Progenitor cell of endocrine pancreas (in vitro differentiated cells): ENCODE measurements around the gene GALNT9. TPM values are rescaled to one million over a fixed set of nuclear protein-coding genes. Genes with fewer than 3 reads are reported as not detected.
A peak's percentile ranks its signal among the peaks of the same experiment; 100 is the strongest.
"Not testable (repeated sequence)": the region's sequence is repeated elsewhere in the genome, so short reads cannot be mapped to it uniquely, and the experiment has no call there.

ENCODE experiments used
- DNase-seq: peaks from one replicate; pipeline ENCODE4 v3.0.0; 2021; ENCODE audit warnings: low spot score; ENCODE audit not compliant: unreplicated experiment
- H3K27ac Mint-ChIP-seq: 2 replicates; pipeline ENCODE4 v1.8.0; 2021; ENCODE audit warnings: mild to moderate bottlenecking, moderate library complexity, mixed read lengths
- H3K27me3 Mint-ChIP-seq: 2 replicates; pipeline ENCODE4 v1.8.0; 2021; ENCODE audit warnings: mixed read lengths
- H3K36me3 Mint-ChIP-seq: 2 replicates; pipeline ENCODE4 v1.8.0; 2022; ENCODE audit warnings: mixed read lengths; ENCODE audit not compliant: insufficient read depth
- H3K4me1 Mint-ChIP-seq: 2 replicates; pipeline ENCODE4 v1.8.0; 2021; ENCODE audit warnings: low read depth, mixed read lengths
- H3K4me3 Mint-ChIP-seq: 2 replicates; pipeline ENCODE4 v1.8.0; 2021; ENCODE audit warnings: low read depth, mild to moderate bottlenecking, moderate library complexity, mixed read lengths
- H3K9me3 Mint-ChIP-seq: 2 replicates; pipeline ENCODE4 v1.8.0; 2021; ENCODE audit warnings: low read depth, mixed read lengths
- CTCF ChIP-seq: fragments of 200-600 bp; sonication (generic); IDR thresholded peaks from one replicate; pipeline ENCODE4 v1.5.0; 2021; ENCODE audit warnings: antibody characterized with exemption, mild to moderate bottlenecking; ENCODE audit not compliant: unreplicated experiment
- long read RNA-seq: library from polyadenylated mRNA; unstranded; transcript quantifications from one replicate; pipeline ENCODE4 v2.0.0, GENCODE V29; 2020
- total RNA-seq: library from RNA; stranded (reverse); gene quantifications from 2 replicates; pipeline ENCODE4 v1.2.1, GENCODE V29; 2021

Gene GALNT9
- total RNA-seq, result 0.24 and 0.36 TPM in 2 replicates
- long read RNA-seq, result 0 reads

- TF ChIP-seq CTCF, result no peak
- H3K4me3 Mint-ChIP-seq, result peak within 1 kb of the TSS; percentile 11
- H3K27me3 Mint-ChIP-seq, result peaks cover 71% of the 10 kb centered on the region
- no peaks in the 10 kb centered on the region for H3K9me3 Mint-ChIP-seq
- H3K36me3 Mint-ChIP-seq, result no peaks in the 10 kb centered on the region
- H3K27ac Mint-ChIP-seq, result no peak within 1 kb of the TSS
- peaks cover 3% of the 10 kb centered on the region for H3K4me1 Mint-ChIP-seq
- DNase-seq, result peak; percentile 60
Observed at GRCh38 chr12:132329036-132329719, at the start of gene GALNT9. Gene GALNT9, minus strand, starts transcription at chr12:132329589. Its CDS starts 386 bp downstream, at chr12:132329203.

GRCh38 chr12:132379057-132379456 is 49.7 kb upstream of the GALNT9 start:
- H3K4me3 Mint-ChIP-seq, H3K9me3 Mint-ChIP-seq, H3K27ac Mint-ChIP-seq, H3K4me1 Mint-ChIP-seq, H3K36me3 Mint-ChIP-seq, DNase-seq: not testable (repeated sequence)
- peaks cover 36% of the 10 kb centered on the region for H3K27me3 Mint-ChIP-seq

GRCh38 chr12:132377147-132377546 is 47.8 kb upstream of the GALNT9 start:
- H3K9me3 Mint-ChIP-seq, result peaks cover under 1% of the 10 kb centered on the region
- no peak for DNase-seq
- no peak for TF ChIP-seq CTCF
- H3K36me3 Mint-ChIP-seq, result no peaks in the 10 kb centered on the region
- H3K27ac Mint-ChIP-seq, result no peak overlapping the region
- H3K27me3 Mint-ChIP-seq, result peaks cover 50% of the 10 kb centered on the region
- H3K4me1 Mint-ChIP-seq, result no peaks in the 10 kb centered on the region
- H3K4me3 Mint-ChIP-seq, result no peak overlapping the region

GRCh38 chr12:132376464-132376830 is 47.1 kb upstream of the GALNT9 start:
- H3K27ac Mint-ChIP-seq, result no peak overlapping the region
- no peaks in the 10 kb centered on the region for H3K4me1 Mint-ChIP-seq
- no peak overlapping the region for H3K4me3 Mint-ChIP-seq
- peaks cover 55% of the 10 kb centered on the region for H3K27me3 Mint-ChIP-seq
- TF ChIP-seq CTCF, result no peak
- no peaks in the 10 kb centered on the region for H3K36me3 Mint-ChIP-seq
- no peak for DNase-seq
- peaks cover 3% of the 10 kb centered on the region for H3K9me3 Mint-ChIP-seq

- H3K36me3 Mint-ChIP-seq, result peaks cover 2% of the 10 kb centered on the region
- no peaks in the 10 kb centered on the region for H3K4me1 Mint-ChIP-seq
- DNase-seq, result no peak
- no peak overlapping the region for H3K4me3 Mint-ChIP-seq
- peaks cover 61% of the 10 kb centered on the region for H3K27me3 Mint-ChIP-seq
- no peak for TF ChIP-seq CTCF
- no peak overlapping the region for H3K27ac Mint-ChIP-seq
- H3K9me3 Mint-ChIP-seq, result peaks cover 7% of the 10 kb centered on the region
Observed at GRCh38 chr12:132375747-132376463, 46.5 kb upstream of the GALNT9 start.
